ENCODE results near the gene FNDC3A.

DNA sequence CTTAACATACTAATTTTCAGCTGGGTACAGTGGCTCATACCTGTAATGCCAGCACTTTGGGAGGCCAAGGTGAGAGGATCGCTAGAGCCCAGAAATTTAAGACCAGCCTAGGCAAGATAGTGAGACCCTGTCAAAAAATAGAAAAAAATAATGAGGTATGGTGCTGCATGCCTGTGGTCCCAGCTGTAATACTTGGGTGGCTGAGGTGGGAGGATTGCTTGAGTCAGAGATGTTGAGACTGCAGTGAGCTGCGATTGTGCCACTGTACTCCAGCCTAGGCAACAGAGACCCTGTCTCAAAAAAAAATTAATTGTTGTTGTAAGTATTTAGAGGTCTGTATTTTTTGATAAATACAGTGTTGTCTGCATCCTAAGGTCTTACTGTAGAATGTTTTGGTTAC, 66.8 kb downstream of the FNDC3A start:
- TF ChIP-seq EZH2phosphoT487 (IDR thresholded peaks at IDR 0.05; ENCODE audit: borderline replicate concordance, low read depth) (no peak), RAD21 (IDR thresholded peaks at IDR 0.05; ENCODE audit: low read length) (no peak), FOXJ3 (CRISPR knock-in tag; IDR thresholded peaks at IDR 0.05) (no peak), NRF1 (IDR thresholded peaks at IDR 0.05; ENCODE audit: low read depth, low read length) (no peak), FOXM1 (IDR thresholded peaks at IDR 0.05; ENCODE audit: low read depth) (no peak), FOSL2 (IDR thresholded peaks at IDR 0.05; ENCODE audit: borderline replicate concordance, low read depth) (no peak)
- TF ChIP-seq, protein P1, sequence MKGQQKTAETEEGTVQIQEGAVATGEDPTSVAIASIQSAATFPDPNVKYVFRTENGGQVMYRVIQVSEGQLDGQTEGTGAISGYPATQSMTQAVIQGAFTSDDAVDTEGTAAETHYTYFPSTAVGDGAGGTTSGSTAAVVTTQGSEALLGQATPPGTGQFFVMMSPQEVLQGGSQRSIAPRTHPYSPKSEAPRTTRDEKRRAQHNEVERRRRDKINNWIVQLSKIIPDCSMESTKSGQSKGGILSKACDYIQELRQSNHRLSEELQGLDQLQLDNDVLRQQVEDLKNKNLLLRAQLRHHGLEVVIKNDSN (IDR thresholded peaks at IDR 0.05; ENCODE audit: borderline replicate concordance, low read depth): no peak
- TF ChIP-seq, protein P2, sequence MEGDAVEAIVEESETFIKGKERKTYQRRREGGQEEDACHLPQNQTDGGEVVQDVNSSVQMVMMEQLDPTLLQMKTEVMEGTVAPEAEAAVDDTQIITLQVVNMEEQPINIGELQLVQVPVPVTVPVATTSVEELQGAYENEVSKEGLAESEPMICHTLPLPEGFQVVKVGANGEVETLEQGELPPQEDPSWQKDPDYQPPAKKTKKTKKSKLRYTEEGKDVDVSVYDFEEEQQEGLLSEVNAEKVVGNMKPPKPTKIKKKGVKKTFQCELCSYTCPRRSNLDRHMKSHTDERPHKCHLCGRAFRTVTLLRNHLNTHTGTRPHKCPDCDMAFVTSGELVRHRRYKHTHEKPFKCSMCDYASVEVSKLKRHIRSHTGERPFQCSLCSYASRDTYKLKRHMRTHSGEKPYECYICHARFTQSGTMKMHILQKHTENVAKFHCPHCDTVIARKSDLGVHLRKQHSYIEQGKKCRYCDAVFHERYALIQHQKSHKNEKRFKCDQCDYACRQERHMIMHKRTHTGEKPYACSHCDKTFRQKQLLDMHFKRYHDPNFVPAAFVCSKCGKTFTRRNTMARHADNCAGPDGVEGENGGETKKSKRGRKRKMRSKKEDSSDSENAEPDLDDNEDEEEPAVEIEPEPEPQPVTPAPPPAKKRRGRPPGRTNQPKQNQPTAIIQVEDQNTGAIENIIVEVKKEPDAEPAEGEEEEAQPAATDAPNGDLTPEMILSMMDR (IDR thresholded peaks at IDR 0.05): no peak

Data from SK-N-SH (cell line).